Measurements from ENCODE around the gene M1AP.

Gene M1AP

DNA sequence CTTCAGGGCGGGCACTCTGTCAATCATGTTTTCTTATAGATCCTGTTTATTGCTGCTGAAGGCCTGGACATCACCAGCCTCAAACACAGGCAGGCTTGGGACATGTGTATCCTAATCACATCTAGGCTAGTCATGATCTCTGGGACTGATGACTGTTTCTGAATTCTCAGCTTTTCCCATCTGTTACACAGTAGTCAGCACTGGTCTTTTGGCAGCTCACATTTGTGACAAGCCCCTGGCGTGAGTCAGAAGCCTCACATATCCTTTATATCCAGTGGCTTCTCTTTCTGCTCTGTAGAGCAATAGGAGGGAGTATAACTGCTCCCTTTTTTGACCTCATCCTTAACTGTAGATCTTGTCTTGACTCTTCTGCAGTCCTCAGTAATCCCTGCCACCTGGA, 10.4 kb upstream of the M1AP start:
- Histone ChIP-seq H4K8ac (ENCODE audit: low read depth, low read length) (no peak overlapping the region), H3K27ac (replicated peaks; ENCODE audit: low read length) (no peak overlapping the region), H2AK5ac (ENCODE audit: low read depth, low read length) (no peak overlapping the region), H2BK5ac (ENCODE audit: low read length) (no peak overlapping the region), H3K14ac (ENCODE audit: low read length) (no peak overlapping the region), H2BK15ac (ENCODE audit: low read length) (no peak overlapping the region), H3K4ac (ENCODE audit: low read length) (no peak overlapping the region), H3K18ac (ENCODE audit: low read length) (no peak overlapping the region), H3K4me2 (ENCODE audit: insufficient read depth, low read length, poor library complexity, severe bottlenecking) (no peak overlapping the region), H3K9ac (ENCODE audit: low read depth, low read length, poor library complexity) (no peak overlapping the region), H2AFZ (ENCODE audit: low read length) (no peak overlapping the region), H3K36me3 (replicated peaks in 1 of 2; ENCODE audit: control insufficient read depth in 2 of 2, insufficient read depth in 2 of 2, low read length in 2 of 2) (peaks cover 0 to 4% of the 10 kb centered on the region in 2 donors), H3K4me3 (ENCODE audit: low read length in 2 of 2) (no peak overlapping the region), H2BK12ac (ENCODE audit: low read length) (no peak overlapping the region), H2BK120ac (ENCODE audit: low read depth, low read length) (no peak overlapping the region), H3K27me3 (ENCODE audit: control insufficient read depth in 3 of 3, insufficient read depth in 3 of 3, low read depth in 1 of 3, low read length in 3 of 3) (peaks cover 0 to 14% (median 0%) of the 10 kb centered on the region in 3 experiments), H4K91ac (ENCODE audit: low read depth, low read length, poor library complexity) (no peak overlapping the region), H3K23ac (ENCODE audit: low read depth, low read length, poor library complexity) (no peak overlapping the region), H3K4me1 (ENCODE audit: control insufficient read depth in 2 of 2, insufficient read depth in 1 of 2, low read depth in 1 of 2, low read length in 2 of 2) (peaks cover 0 to 2% of the 10 kb centered on the region in 2 donors), H3K79me1 (ENCODE audit: low read depth, low read length) (no peaks in the 10 kb centered on the region), H3K9me3 (replicated peaks in 1 of 2; ENCODE audit: control insufficient read depth in 2 of 2, insufficient read depth in 1 of 2, low read depth in 1 of 2, low read length in 2 of 2) (peaks cover 0 to 5% of the 10 kb centered on the region in 2 donors)
- WGBS, 2 donors (ENCODE audit: extremely low coverage in 2 of 2, insufficient read length in 2 of 2, insufficient replicate concordance in 1 of 2) = no CpG with 5 or more reads among the region's 2 CpGs
- DNase-seq (ENCODE audit: low spot score) = no peak

DNA sequence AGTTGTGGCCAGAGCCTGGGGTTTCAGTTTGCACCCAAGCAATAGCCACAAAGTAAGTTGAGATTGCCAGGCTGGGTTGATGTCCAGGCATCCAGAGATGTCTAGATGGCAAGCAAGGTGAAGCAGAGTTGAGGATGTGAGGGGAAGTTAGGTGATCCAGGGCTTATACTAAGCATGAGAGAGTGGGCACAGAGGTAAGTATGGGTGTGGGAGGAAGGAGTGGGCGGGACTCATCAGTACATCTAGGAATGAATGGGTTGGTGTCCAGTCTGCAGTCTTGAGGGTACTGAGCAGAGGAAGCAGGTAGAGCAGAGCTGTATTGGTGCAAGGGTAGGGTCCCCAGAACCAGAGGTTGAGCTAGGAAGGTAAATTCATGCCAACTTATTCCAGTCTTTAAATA, 7.4 kb upstream of the M1AP start:
- Histone ChIP-seq H3K4me1 (ENCODE audit: control insufficient read depth in 2 of 2, insufficient read depth in 1 of 2, low read depth in 1 of 2, low read length in 2 of 2) (peaks cover 0 to 2% of the 10 kb centered on the region in 2 donors), H3K4me3 (ENCODE audit: low read length in 2 of 2) (no peak overlapping the region), H2BK5ac (ENCODE audit: low read length) (no peak overlapping the region), H4K91ac (ENCODE audit: low read depth, low read length, poor library complexity) (no peak overlapping the region), H3K79me1 (ENCODE audit: low read depth, low read length) (no peaks in the 10 kb centered on the region), H3K9me3 (replicated peaks in 1 of 2; ENCODE audit: control insufficient read depth in 2 of 2, insufficient read depth in 1 of 2, low read depth in 1 of 2, low read length in 2 of 2) (peaks cover 0 to 5% of the 10 kb centered on the region in 2 donors), H3K27ac (replicated peaks; ENCODE audit: low read length) (no peak overlapping the region), H3K4ac (ENCODE audit: low read length) (no peak overlapping the region), H2BK15ac (ENCODE audit: low read length) (no peak overlapping the region), H3K36me3 (replicated peaks in 1 of 2; ENCODE audit: control insufficient read depth in 2 of 2, insufficient read depth in 2 of 2, low read length in 2 of 2) (peaks cover 0 to 4% of the 10 kb centered on the region in 2 donors), H4K8ac (ENCODE audit: low read depth, low read length) (no peak overlapping the region), H3K18ac (ENCODE audit: low read length) (no peak overlapping the region), H3K23ac (ENCODE audit: low read depth, low read length, poor library complexity) (no peak overlapping the region), H3K9ac (ENCODE audit: low read depth, low read length, poor library complexity) (no peak overlapping the region), H3K27me3 (ENCODE audit: control insufficient read depth in 3 of 3, insufficient read depth in 3 of 3, low read depth in 1 of 3, low read length in 3 of 3) (peaks cover 0 to 15% (median 14%) of the 10 kb centered on the region in 3 experiments), H2BK12ac (ENCODE audit: low read length) (no peak overlapping the region), H2AK5ac (ENCODE audit: low read depth, low read length) (no peak overlapping the region), H2BK120ac (ENCODE audit: low read depth, low read length) (no peak overlapping the region), H2AFZ (ENCODE audit: low read length) (no peak overlapping the region), H3K14ac (ENCODE audit: low read length) (no peak overlapping the region), H3K4me2 (ENCODE audit: insufficient read depth, low read length, poor library complexity, severe bottlenecking) (no peak overlapping the region)
- no CpG with 5 or more reads among the region's 1 CpG for WGBS, 2 donors (ENCODE audit: extremely low coverage in 2 of 2, insufficient read length in 2 of 2, insufficient replicate concordance in 1 of 2)
- no peak for DNase-seq (ENCODE audit: low spot score)

DNA sequence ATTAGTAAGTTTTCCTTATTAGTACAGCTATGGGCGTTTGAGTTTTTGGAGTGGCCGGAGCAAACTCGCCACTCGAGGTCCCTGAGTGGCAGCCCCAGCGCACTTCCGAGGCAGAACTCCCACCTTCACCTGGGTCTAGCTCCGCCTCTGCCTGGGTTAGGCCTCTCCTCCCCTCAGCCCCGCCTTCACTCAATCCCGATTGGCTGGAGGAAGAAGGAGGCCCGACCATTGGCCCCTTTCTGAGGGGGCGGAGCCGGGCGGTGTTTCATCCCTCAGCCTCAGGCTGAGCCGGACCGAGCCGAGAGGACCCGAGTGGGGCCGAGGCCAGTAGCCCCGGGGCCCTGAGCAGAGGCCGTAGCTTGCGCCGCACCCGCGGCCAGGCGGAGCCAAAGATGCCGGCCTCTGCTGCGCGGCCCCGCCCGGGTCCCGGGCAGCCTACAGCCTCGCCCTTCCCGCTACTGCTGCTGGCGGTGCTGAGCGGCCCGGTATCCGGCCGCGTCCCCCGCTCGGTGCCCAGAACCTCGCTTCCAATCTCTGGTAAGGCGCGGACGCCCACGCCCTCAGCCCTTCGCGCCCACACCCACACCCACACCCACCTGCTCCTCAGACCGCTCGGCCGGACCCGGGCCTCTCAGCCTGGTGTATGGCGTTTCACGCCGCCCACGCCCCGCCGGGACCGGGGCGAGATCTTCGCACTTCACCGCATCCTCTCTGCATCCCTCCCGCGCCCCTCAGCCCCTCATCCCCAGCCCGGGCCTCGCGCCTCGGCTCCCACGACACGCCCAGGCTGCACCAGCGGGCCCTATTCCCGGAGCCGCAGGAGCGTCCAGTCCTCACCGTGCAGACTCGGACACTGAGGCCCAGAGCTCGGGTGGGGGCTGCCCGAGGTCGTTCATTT, 6.1 kb upstream of the M1AP start, which contains the start of gene SEMA4F:
Gene SEMA4F, plus strand, starts transcription at position 263 of the 898 bp plus-strand sequence. Its CDS starts 130 bp downstream, at position 393.
- Histone ChIP-seq H2BK12ac (ENCODE audit: low read length) (no peak within 1 kb of the TSS), H3K9ac (ENCODE audit: low read depth, low read length, poor library complexity) (peak within 1 kb of the TSS; percentile 92), H3K27me3 (ENCODE audit: control insufficient read depth in 3 of 3, insufficient read depth in 3 of 3, low read depth in 1 of 3, low read length in 3 of 3) (peaks cover 0 to 21% (median 14%) of the 10 kb centered on the region in 3 experiments), H3K36me3 (replicated peaks in 1 of 2; ENCODE audit: control insufficient read depth in 2 of 2, insufficient read depth in 2 of 2, low read length in 2 of 2) (peaks cover 0 to 4% of the 10 kb centered on the region in 2 donors), H2AK5ac (ENCODE audit: low read depth, low read length) (no peak within 1 kb of the TSS), H3K4me1 (ENCODE audit: control insufficient read depth in 2 of 2, insufficient read depth in 1 of 2, low read depth in 1 of 2, low read length in 2 of 2) (peaks cover 0 to 2% of the 10 kb centered on the region in 2 donors), H3K4me3 (ENCODE audit: low read length in 2 of 2) (peak within 1 kb of the TSS; percentile 79 to 88), H3K4ac (ENCODE audit: low read length) (no peak within 1 kb of the TSS), H4K8ac (ENCODE audit: low read depth, low read length) (no peak within 1 kb of the TSS), H2BK120ac (ENCODE audit: low read depth, low read length) (no peak within 1 kb of the TSS), H3K9me3 (replicated peaks in 1 of 2; ENCODE audit: control insufficient read depth in 2 of 2, insufficient read depth in 1 of 2, low read depth in 1 of 2, low read length in 2 of 2) (peaks cover 0 to 5% of the 10 kb centered on the region in 2 donors), H3K27ac (replicated peaks; ENCODE audit: low read length) (no peak within 1 kb of the TSS), H2BK5ac (ENCODE audit: low read length) (no peak within 1 kb of the TSS), H2BK15ac (ENCODE audit: low read length) (no peak within 1 kb of the TSS), H3K18ac (ENCODE audit: low read length) (peak within 1 kb of the TSS; percentile 94), H3K14ac (ENCODE audit: low read length) (peak within 1 kb of the TSS; percentile 87), H3K79me1 (ENCODE audit: low read depth, low read length) (no peaks in the 10 kb centered on the region), H3K4me2 (ENCODE audit: insufficient read depth, low read length, poor library complexity, severe bottlenecking) (peak within 1 kb of the TSS; percentile 92), H3K23ac (ENCODE audit: low read depth, low read length, poor library complexity) (peak within 1 kb of the TSS; percentile 86), H4K91ac (ENCODE audit: low read depth, low read length, poor library complexity) (no peak within 1 kb of the TSS), H2AFZ (ENCODE audit: low read length) (peak within 1 kb of the TSS; percentile 100)
- peak; percentile 94 for DNase-seq (ENCODE audit: low spot score)
- no CpG with 5 or more reads among the region's 79 CpGs for WGBS, 2 donors (ENCODE audit: extremely low coverage in 2 of 2, insufficient read length in 2 of 2, insufficient replicate concordance in 1 of 2)

DNA sequence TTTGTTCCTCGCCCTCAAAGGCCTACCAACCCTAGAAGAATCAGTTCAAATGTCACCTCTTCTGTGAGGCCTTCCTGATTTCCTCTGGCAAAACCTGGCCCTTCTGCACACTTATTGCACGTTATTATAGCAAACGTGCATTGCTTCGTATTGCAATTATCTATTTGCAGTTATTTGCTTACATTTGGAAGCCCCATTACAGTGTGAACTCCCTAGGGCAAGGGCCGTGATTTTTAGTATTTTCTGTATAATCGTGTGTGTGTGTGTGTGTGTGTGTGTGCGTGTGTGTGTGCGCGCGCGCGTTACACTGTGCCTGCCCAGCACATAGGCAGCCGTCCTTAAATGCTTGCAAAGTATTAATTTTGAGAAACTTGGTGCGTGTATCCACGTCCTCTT, 5.5 kb upstream of the M1AP start:
- Histone ChIP-seq H3K9ac (ENCODE audit: low read depth, low read length, poor library complexity) (no peak overlapping the region), H3K14ac (ENCODE audit: low read length) (no peak overlapping the region), H3K79me1 (ENCODE audit: low read depth, low read length) (no peaks in the 10 kb centered on the region), H2AK5ac (ENCODE audit: low read depth, low read length) (no peak overlapping the region), H3K18ac (ENCODE audit: low read length) (no peak overlapping the region), H3K27me3 (ENCODE audit: control insufficient read depth in 3 of 3, insufficient read depth in 3 of 3, low read depth in 1 of 3, low read length in 3 of 3) (peaks cover 0 to 21% (median 16%) of the 10 kb centered on the region in 3 experiments), H3K4me3 (ENCODE audit: low read length in 2 of 2) (peak overlapping the region; percentile 74 to 79), H2BK5ac (ENCODE audit: low read length) (no peak overlapping the region), H3K27ac (replicated peaks; ENCODE audit: low read length) (no peak overlapping the region), H3K4ac (ENCODE audit: low read length) (no peak overlapping the region), H2BK120ac (ENCODE audit: low read depth, low read length) (no peak overlapping the region), H3K9me3 (replicated peaks in 1 of 2; ENCODE audit: control insufficient read depth in 2 of 2, insufficient read depth in 1 of 2, low read depth in 1 of 2, low read length in 2 of 2) (peaks cover 0 to 7% of the 10 kb centered on the region in 2 donors), H4K8ac (ENCODE audit: low read depth, low read length) (no peak overlapping the region), H2AFZ (ENCODE audit: low read length) (peak overlapping the region; percentile 100), H2BK12ac (ENCODE audit: low read length) (no peak overlapping the region), H2BK15ac (ENCODE audit: low read length) (no peak overlapping the region), H3K4me1 (ENCODE audit: control insufficient read depth in 2 of 2, insufficient read depth in 1 of 2, low read depth in 1 of 2, low read length in 2 of 2) (peaks cover 0 to 2% of the 10 kb centered on the region in 2 donors), H3K23ac (ENCODE audit: low read depth, low read length, poor library complexity) (no peak overlapping the region), H4K91ac (ENCODE audit: low read depth, low read length, poor library complexity) (no peak overlapping the region), H3K4me2 (ENCODE audit: insufficient read depth, low read length, poor library complexity, severe bottlenecking) (peak overlapping the region; percentile 92), H3K36me3 (replicated peaks in 1 of 2; ENCODE audit: control insufficient read depth in 2 of 2, insufficient read depth in 2 of 2, low read length in 2 of 2) (peaks cover 0 to 4% of the 10 kb centered on the region in 2 donors)
- no CpG with 5 or more reads among the region's 15 CpGs for WGBS, 2 donors (ENCODE audit: extremely low coverage in 2 of 2, insufficient read length in 2 of 2, insufficient replicate concordance in 1 of 2)
- no peak for DNase-seq (ENCODE audit: low spot score)

Measured in neuronal stem cell (in vitro differentiated cells).